ENCODE data around the gene MYO1A. TPM values are rescaled to one million over a fixed set of nuclear protein-coding genes. Genes with fewer than 3 reads are reported as not detected.
"Not testable (repeated sequence)": the region's sequence is repeated elsewhere in the genome, so short reads cannot be mapped to it uniquely, and the experiment has no call there.

Gene MYO1A
- total RNA-seq, 1 experiment from 2014 or later = 1.1 TPM

DNA sequence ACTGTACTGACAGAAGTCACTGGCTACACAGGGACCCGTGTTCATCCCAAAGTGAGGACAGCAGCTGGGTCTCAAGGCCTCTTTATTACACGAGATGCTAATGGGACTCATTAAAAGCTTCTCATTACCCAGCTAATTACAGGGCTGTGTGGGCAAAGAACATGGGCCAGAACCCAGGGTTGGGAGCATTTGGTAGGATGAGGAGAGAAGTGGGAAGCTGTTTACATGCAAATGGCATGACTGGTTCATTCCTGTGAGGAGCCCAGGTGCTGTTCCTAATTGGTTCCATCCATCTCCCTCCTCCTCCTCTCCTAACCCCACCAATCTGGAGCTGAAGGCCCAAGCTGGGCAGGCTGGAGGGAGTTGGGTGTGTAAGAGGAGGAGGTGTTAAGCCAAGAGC lies 24.7 kb downstream of the MYO1A start:
- TF ChIP-seq, protein P1, sequence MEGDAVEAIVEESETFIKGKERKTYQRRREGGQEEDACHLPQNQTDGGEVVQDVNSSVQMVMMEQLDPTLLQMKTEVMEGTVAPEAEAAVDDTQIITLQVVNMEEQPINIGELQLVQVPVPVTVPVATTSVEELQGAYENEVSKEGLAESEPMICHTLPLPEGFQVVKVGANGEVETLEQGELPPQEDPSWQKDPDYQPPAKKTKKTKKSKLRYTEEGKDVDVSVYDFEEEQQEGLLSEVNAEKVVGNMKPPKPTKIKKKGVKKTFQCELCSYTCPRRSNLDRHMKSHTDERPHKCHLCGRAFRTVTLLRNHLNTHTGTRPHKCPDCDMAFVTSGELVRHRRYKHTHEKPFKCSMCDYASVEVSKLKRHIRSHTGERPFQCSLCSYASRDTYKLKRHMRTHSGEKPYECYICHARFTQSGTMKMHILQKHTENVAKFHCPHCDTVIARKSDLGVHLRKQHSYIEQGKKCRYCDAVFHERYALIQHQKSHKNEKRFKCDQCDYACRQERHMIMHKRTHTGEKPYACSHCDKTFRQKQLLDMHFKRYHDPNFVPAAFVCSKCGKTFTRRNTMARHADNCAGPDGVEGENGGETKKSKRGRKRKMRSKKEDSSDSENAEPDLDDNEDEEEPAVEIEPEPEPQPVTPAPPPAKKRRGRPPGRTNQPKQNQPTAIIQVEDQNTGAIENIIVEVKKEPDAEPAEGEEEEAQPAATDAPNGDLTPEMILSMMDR (conservative IDR thresholded peaks at IDR 0.05; ENCODE audit: low read depth, low read length) = no peak
- TF ChIP-seq EZH2 (IDR thresholded peaks at IDR 0.05; ENCODE audit: borderline replicate concordance, low read depth, low read length, poor library complexity, severe bottlenecking) = no peak
- POLR2A ChIA-PET (ENCODE audit: low non-redundant PET) = no interaction called here
- CTCF ChIA-PET = no interaction called here
- H3K9me3 ChIP-seq (ENCODE audit: low read depth, low read length, poor library complexity, severe bottlenecking) = no peaks in the 10 kb centered on the region
- BruUV-seq (replicated peaks) = no TSS peak
- H3K36me3 ChIP-seq (ENCODE audit: insufficient read depth, low read length, poor library complexity, severe bottlenecking) = no peaks in the 10 kb centered on the region
- no peak for DNase-seq (ENCODE audit: low spot score)
- no peaks in the 10 kb centered on the region for H3K27me3 ChIP-seq (replicated peaks; ENCODE audit: insufficient read depth, low read depth, low read length, poor library complexity)
- H3K4me3 ChIP-seq (ENCODE audit: low read depth, low read length, poor library complexity, severe bottlenecking) = no peak overlapping the region
- intact Hi-C loops (cut with micrococcal nuclease; ENCODE audit: unreplicated experiment) = no loop called here
- no peak overlapping the region for H3K27ac ChIP-seq (ENCODE audit: low read depth, low read length, poor library complexity, severe bottlenecking)
- no peaks in the 10 kb centered on the region for H3K4me1 ChIP-seq (ENCODE audit: insufficient read depth, low read length, poor library complexity, severe bottlenecking)

DNA sequence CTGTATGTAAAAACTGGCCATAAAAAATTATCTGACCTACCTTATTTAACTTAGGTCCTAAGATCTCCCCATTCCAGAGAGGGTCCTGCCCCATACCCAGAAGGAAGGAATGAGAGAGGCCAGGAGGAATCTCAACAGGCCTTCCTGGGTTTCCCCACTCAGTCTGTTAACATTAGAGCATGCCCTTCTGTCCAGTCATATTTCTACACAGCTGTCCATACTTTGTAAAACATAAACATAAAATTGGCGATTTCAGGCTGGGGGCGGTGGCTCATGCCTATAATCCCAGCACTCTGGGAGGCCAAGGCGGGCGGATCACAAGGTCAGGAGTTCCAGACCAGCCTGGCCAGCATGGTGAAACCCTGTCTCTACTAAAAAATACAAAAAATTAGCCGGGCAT lies 27.6 kb downstream of the MYO1A start:
- H3K4me3 ChIP-seq (ENCODE audit: low read depth, low read length, poor library complexity, severe bottlenecking); H3K36me3 ChIP-seq (ENCODE audit: insufficient read depth, low read length, poor library complexity, severe bottlenecking); POLR2A ChIA-PET (ENCODE audit: low non-redundant PET); H3K27ac ChIP-seq (ENCODE audit: low read depth, low read length, poor library complexity, severe bottlenecking); BruUV-seq (replicated peaks); H3K27me3 ChIP-seq (replicated peaks; ENCODE audit: insufficient read depth, low read depth, low read length, poor library complexity); intact Hi-C loops (cut with micrococcal nuclease; ENCODE audit: unreplicated experiment); CTCF ChIA-PET; DNase-seq (ENCODE audit: low spot score); H3K4me1 ChIP-seq (ENCODE audit: insufficient read depth, low read length, poor library complexity, severe bottlenecking); H3K9me3 ChIP-seq (ENCODE audit: low read depth, low read length, poor library complexity, severe bottlenecking): not testable (repeated sequence)

DNA sequence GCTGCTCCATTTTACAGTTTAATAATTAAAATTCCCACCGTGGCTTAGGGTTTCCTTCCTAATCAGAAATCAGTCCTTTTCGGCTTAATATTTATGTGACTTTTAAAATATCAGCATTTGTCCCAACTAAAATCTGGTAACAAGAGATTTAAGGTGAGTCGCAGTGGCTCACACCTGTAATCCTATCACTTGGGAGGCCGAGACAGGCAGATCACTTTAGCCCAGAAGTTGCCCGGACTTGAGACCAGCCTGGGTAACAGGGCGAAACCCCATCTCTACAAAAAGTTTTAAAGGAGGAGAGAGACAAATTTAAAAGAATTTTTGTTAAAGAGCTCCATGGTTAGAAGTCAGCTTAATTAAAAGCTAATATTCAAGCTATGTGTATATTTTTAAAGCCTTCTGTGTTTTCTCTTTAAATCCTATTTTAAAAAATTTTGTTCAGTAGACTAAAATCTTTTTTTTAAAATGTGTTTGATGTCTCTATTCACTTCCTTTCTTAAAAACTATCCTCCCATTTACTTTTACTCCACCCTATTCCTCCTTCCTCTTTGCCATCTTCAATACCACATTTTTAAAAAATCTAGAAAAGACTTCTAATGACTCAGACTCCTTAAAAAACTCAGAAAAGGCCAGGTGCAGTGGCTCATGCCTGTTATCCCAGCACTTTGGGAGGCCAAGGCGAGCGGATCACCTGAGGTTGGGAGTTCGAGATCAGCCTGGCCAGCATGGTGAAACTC lies 29.8 kb downstream of the MYO1A start:
- ChIA-PET CTCF (no interaction called here), POLR2A (ENCODE audit: low non-redundant PET) (no interaction called here)
- Histone ChIP-seq H3K9me3 (ENCODE audit: low read depth, low read length, poor library complexity, severe bottlenecking) (no peaks in the 10 kb centered on the region), H3K4me3 (ENCODE audit: low read depth, low read length, poor library complexity, severe bottlenecking) (no peak overlapping the region), H3K27me3 (replicated peaks; ENCODE audit: insufficient read depth, low read depth, low read length, poor library complexity) (no peaks in the 10 kb centered on the region), H3K36me3 (ENCODE audit: insufficient read depth, low read length, poor library complexity, severe bottlenecking) (no peaks in the 10 kb centered on the region), H3K27ac (ENCODE audit: low read depth, low read length, poor library complexity, severe bottlenecking) (no peak overlapping the region), H3K4me1 (ENCODE audit: insufficient read depth, low read length, poor library complexity, severe bottlenecking) (no peaks in the 10 kb centered on the region)
- intact Hi-C loops (cut with micrococcal nuclease; ENCODE audit: unreplicated experiment) = no loop called here
- DNase-seq (ENCODE audit: low spot score) = no peak
- no peak for TF ChIP-seq EZH2 (IDR thresholded peaks at IDR 0.05; ENCODE audit: borderline replicate concordance, low read depth, low read length, poor library complexity, severe bottlenecking)
- TF ChIP-seq, protein P1 (conservative IDR thresholded peaks at IDR 0.05; ENCODE audit: low read depth, low read length) = no peak
- no TSS peak for BruUV-seq (replicated peaks)

DNA sequence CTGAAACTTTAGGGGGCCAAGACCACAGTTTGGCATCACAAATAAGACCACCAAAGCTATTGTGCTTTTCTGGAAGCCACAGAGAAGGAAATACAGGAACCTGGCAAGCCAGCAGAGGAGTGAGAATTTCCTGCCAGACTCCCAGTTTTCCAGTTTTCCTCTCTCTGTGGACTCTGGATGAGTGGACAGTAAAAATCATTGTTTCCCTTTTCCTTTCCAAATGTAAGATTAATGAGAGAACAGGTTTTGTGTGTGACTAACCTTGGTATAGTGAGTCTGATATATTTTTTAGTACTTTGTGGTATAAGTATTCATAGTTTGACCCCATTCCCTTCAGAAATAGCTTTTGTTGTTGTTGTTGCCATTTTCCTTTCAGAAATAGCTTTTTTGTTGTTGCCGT lies 31.0 kb downstream of the MYO1A start:
- peaks cover 4% of the 10 kb centered on the region for H3K27me3 ChIP-seq (replicated peaks; ENCODE audit: insufficient read depth, low read depth, low read length, poor library complexity)
- H3K4me1 ChIP-seq (ENCODE audit: insufficient read depth, low read length, poor library complexity, severe bottlenecking) = peaks cover 4% of the 10 kb centered on the region
- H3K4me3 ChIP-seq (ENCODE audit: low read depth, low read length, poor library complexity, severe bottlenecking) = no peak overlapping the region
- H3K9me3 ChIP-seq (ENCODE audit: low read depth, low read length, poor library complexity, severe bottlenecking) = no peaks in the 10 kb centered on the region
- BruUV-seq (replicated peaks) = no TSS peak
- H3K27ac ChIP-seq (ENCODE audit: low read depth, low read length, poor library complexity, severe bottlenecking) = no peak overlapping the region
- intact Hi-C loops (cut with micrococcal nuclease; ENCODE audit: unreplicated experiment) = no loop called here
- ChIA-PET CTCF (no interaction called here), POLR2A (ENCODE audit: low non-redundant PET) (no interaction called here)
- no peak for DNase-seq (ENCODE audit: low spot score)
- no peak for TF ChIP-seq EZH2 (IDR thresholded peaks at IDR 0.05; ENCODE audit: borderline replicate concordance, low read depth, low read length, poor library complexity, severe bottlenecking)
- TF ChIP-seq, protein P1 (conservative IDR thresholded peaks at IDR 0.05; ENCODE audit: low read depth, low read length) = no peak
- H3K36me3 ChIP-seq (ENCODE audit: insufficient read depth, low read length, poor library complexity, severe bottlenecking) = no peaks in the 10 kb centered on the region

DNA sequence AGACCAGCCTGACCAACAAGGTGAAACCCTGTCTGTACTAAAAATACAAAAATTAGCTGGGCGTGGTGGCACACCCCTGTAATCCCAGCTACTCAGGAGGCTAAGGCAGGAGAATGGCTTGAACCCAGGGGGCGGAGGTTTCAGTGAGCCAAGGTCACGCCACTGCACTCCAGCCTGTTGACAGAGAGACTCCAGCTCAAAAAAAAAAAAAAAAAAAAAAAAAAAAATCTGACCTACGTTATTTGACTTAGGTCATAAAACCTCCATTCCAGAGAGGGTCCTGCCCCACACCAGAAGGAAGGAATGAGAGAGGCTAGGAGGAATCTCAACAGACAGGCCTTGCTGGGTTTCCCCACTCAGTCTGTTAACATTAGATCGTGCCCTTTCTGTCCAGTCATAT lies 31.6 kb downstream of the MYO1A start:
- BruUV-seq (replicated peaks); H3K9me3 ChIP-seq (ENCODE audit: low read depth, low read length, poor library complexity, severe bottlenecking); DNase-seq (ENCODE audit: low spot score); H3K27ac ChIP-seq (ENCODE audit: low read depth, low read length, poor library complexity, severe bottlenecking); H3K4me1 ChIP-seq (ENCODE audit: insufficient read depth, low read length, poor library complexity, severe bottlenecking); H3K4me3 ChIP-seq (ENCODE audit: low read depth, low read length, poor library complexity, severe bottlenecking); CTCF ChIA-PET; intact Hi-C loops (cut with micrococcal nuclease; ENCODE audit: unreplicated experiment); H3K27me3 ChIP-seq (replicated peaks; ENCODE audit: insufficient read depth, low read depth, low read length, poor library complexity); H3K36me3 ChIP-seq (ENCODE audit: insufficient read depth, low read length, poor library complexity, severe bottlenecking); POLR2A ChIA-PET (ENCODE audit: low non-redundant PET): not testable (repeated sequence)
